Neural progenitor cell (in vitro differentiated cells): ENCODE data around the gene PLD2. TPM values are rescaled to one million over a fixed set of nuclear protein-coding genes. Genes with fewer than 3 reads are reported as not detected.

ENCODE experiments used
- DNase-seq: peaks from one replicate; pipeline ENCODE4 v3.0.0-alpha.2; 2016; ENCODE audit warnings: low spot score
- H2AFZ ChIP-seq: fragments of 200-600 bp; sonication (generic); replicated peaks from 2 replicates; pipeline ENCODE4 v1.6.1; 2016; ENCODE audit warnings: antibody characterized with exemption
- H3F3A ChIP-seq: fragments of 200-600 bp; sonication (generic); 2 replicates; pipeline ENCODE4 v1.6.1; 2016; ENCODE audit warnings: antibody characterized with exemption, low read depth
- H3K27ac ChIP-seq: fragments of 200-600 bp; sonication (generic); 2 replicates; pipeline ENCODE4 v1.5.1; 2016; ENCODE audit warnings: mild to moderate bottlenecking
- H3K27me3 ChIP-seq: fragments of 200-600 bp; sonication (generic); 2 replicates; pipeline ENCODE4 v1.6.1; 2016; ENCODE audit warnings: mild to moderate bottlenecking, moderate library complexity
- H3K36me3 ChIP-seq: fragments of 200-600 bp; sonication (generic); 2 replicates; pipeline ENCODE4 v1.5.1; 2016
- H3K4me1 ChIP-seq: fragments of 200-600 bp; sonication (generic); 2 replicates; pipeline ENCODE4 v1.6.1; 2016; ENCODE audit warnings: mixed run types
- H3K4me2 ChIP-seq: fragments of 200-600 bp; sonication (generic); 2 replicates; pipeline ENCODE4 v1.6.1; 2016
- H3K4me3 ChIP-seq: fragments of 200-600 bp; sonication (generic); 2 replicates; pipeline ENCODE4 v1.5.1; 2016
- H3K79me2 ChIP-seq: fragments of 200-600 bp; sonication (generic); 2 replicates; pipeline ENCODE4 v1.6.1; 2016; ENCODE audit warnings: low read depth
- H3K9ac ChIP-seq: fragments of 200-600 bp; sonication (generic); 2 replicates; pipeline ENCODE4 v1.6.1; 2016
- H3K9me3 ChIP-seq: fragments of 200-600 bp; sonication (generic); 2 replicates; pipeline ENCODE4 v1.5.1; 2016; ENCODE audit warnings: low read depth
- H4K20me1 ChIP-seq: fragments of 200-600 bp; sonication (generic); 2 replicates; pipeline ENCODE4 v1.6.1; 2016; ENCODE audit warnings: low read depth
- H3K27ac Mint-ChIP-seq: 3 replicates; pipeline ENCODE4 v1.8.0; 2021; ENCODE audit warnings: mixed read lengths
- H3K27me3 Mint-ChIP-seq: 2 replicates; pipeline ENCODE4 v1.8.0; 2022; ENCODE audit warnings: low read depth, mild to moderate bottlenecking, inconsistent platforms, moderate library complexity, mixed read lengths; ENCODE audit not compliant: insufficient read depth
- H3K36me3 Mint-ChIP-seq: 3 replicates; pipeline ENCODE4 v1.8.0; 2021; ENCODE audit warnings: mixed read lengths
- H3K4me1 Mint-ChIP-seq: 3 replicates; pipeline ENCODE4 v1.8.0; 2021; ENCODE audit warnings: mixed read lengths
- H3K4me3 Mint-ChIP-seq: 3 replicates; pipeline ENCODE4 v1.8.0; 2021; ENCODE audit warnings: mild to moderate bottlenecking, moderate library complexity, mixed read lengths
- H3K9me3 Mint-ChIP-seq: 3 replicates; pipeline ENCODE4 v1.8.0; 2020; ENCODE audit warnings: mixed read lengths
- CTCF ChIP-seq: fragments of 200-600 bp; sonication (generic); IDR thresholded peaks from 2 replicates; pipeline ENCODE4 v1.5.1; 2017; ENCODE audit warnings: antibody characterized with exemption, mild to moderate bottlenecking
- EZH2 ChIP-seq: fragments of 200-600 bp; sonication (generic); IDR thresholded peaks from 2 replicates; pipeline ENCODE4 v1.6.1; 2017; ENCODE audit warnings: antibody characterized with exemption, mild to moderate bottlenecking, moderate library complexity
- EZH2phosphoT487 ChIP-seq: fragments of 200-600 bp; sonication (generic); IDR thresholded peaks from 2 replicates; pipeline ENCODE4 v1.6.1; 2017; ENCODE audit warnings: antibody characterized with exemption
- total RNA-seq: library from RNA; depleted of rRNA; stranded (reverse); fragments of >200 nt; gene quantifications from 2 replicates; pipeline ENCODE4 v1.2.3, GENCODE V29; 2015; ENCODE audit warnings: low replicate concordance

Gene PLD2
- total RNA-seq, 1 donor from 2014 or later, result 23.8 TPM

- H3K27ac Mint-ChIP-seq, result no peak overlapping the region
- Histone ChIP-seq H4K20me1 (no peaks in the 10 kb centered on the region), H3K79me2 (no peaks in the 10 kb centered on the region), H3K4me2 (no peak overlapping the region), H3K4me3 (no peak overlapping the region), H3F3A (peaks cover 11% of the 10 kb centered on the region), H3K27ac (no peak overlapping the region), H3K27me3 (peaks cover 6% of the 10 kb centered on the region), H3K4me1 (peaks cover 10% of the 10 kb centered on the region), H3K9me3 (no peaks in the 10 kb centered on the region), H2AFZ (no peak overlapping the region), H3K36me3 (no peaks in the 10 kb centered on the region), H3K9ac (no peak overlapping the region)
- H3K4me1 Mint-ChIP-seq, result peaks cover 18% of the 10 kb centered on the region
- peak; percentile 13 for DNase-seq
- no peak for TF ChIP-seq CTCF
- TF ChIP-seq EZH2phosphoT487, result no peak
- no peak for TF ChIP-seq EZH2
- H3K36me3 Mint-ChIP-seq, result peaks cover 18% of the 10 kb centered on the region
- no peak overlapping the region for H3K4me3 Mint-ChIP-seq
- peaks cover 4% of the 10 kb centered on the region for H3K27me3 Mint-ChIP-seq
- no peaks in the 10 kb centered on the region for H3K9me3 Mint-ChIP-seq
Observed at GRCh38 chr17:4810696-4811290, 3.8 kb downstream of the PLD2 start.

DNA sequence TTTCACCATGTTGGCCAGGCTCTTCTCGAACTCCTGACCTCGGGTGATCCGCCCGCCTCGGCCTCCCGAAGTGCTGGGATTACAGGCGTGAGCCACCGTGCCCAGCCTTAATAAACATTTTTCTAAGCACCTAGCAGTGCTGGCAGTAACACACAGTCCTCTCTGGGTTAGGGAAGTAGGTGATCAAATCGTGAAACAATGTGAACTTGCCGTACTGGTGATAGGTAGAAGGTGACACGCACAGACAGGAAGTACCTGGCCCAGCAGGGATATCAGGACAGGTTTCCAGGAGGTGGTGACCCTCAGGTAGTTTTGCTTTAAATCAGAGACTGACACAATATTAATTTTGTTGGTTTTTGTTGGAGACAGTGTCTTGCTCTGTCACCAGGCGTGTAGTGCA is 4.5 kb downstream of the PLD2 start:
- Mint-ChIP-seq H3K27ac (no peak overlapping the region), H3K9me3 (peaks cover 2% of the 10 kb centered on the region), H3K36me3 (peaks cover 18% of the 10 kb centered on the region), H3K27me3 (peaks cover 4% of the 10 kb centered on the region), H3K4me1 (peaks cover 13% of the 10 kb centered on the region), H3K4me3 (no peak overlapping the region)
- no peak for TF ChIP-seq EZH2
- no peaks in the 10 kb centered on the region for H3K36me3 ChIP-seq
- no peaks in the 10 kb centered on the region for H3K79me2 ChIP-seq
- H4K20me1 ChIP-seq, result no peaks in the 10 kb centered on the region
- H3K9me3 ChIP-seq, result no peaks in the 10 kb centered on the region
- no peak overlapping the region for H3K27ac ChIP-seq
- peaks cover 5% of the 10 kb centered on the region for H3K4me1 ChIP-seq
- DNase-seq, result no peak
- no peak overlapping the region for H2AFZ ChIP-seq
- H3K4me2 ChIP-seq, result no peak overlapping the region
- peaks cover 4% of the 10 kb centered on the region for H3F3A ChIP-seq
- peaks cover under 1% of the 10 kb centered on the region for H3K27me3 ChIP-seq
- no peak overlapping the region for H3K4me3 ChIP-seq
- H3K9ac ChIP-seq, result no peak overlapping the region

GRCh38 chr17:4812690-4813089 is 5.7 kb downstream of the PLD2 start:
- DNase-seq, result no peak
- Histone ChIP-seq H3K79me2 (no peaks in the 10 kb centered on the region), H3K4me1 (peaks cover 4% of the 10 kb centered on the region), H3K4me3 (no peak overlapping the region), H3K9ac (no peak overlapping the region), H3F3A (peaks cover 3% of the 10 kb centered on the region), H3K36me3 (no peaks in the 10 kb centered on the region), H2AFZ (no peak overlapping the region), H3K4me2 (no peak overlapping the region), H3K27me3 (no peaks in the 10 kb centered on the region), H3K27ac (no peak overlapping the region), H3K9me3 (no peaks in the 10 kb centered on the region), H4K20me1 (no peaks in the 10 kb centered on the region)
- no peak for TF ChIP-seq EZH2phosphoT487
- no peak for TF ChIP-seq CTCF
- no peak for TF ChIP-seq EZH2
- H3K9me3 Mint-ChIP-seq, result peaks cover 2% of the 10 kb centered on the region
- no peak overlapping the region for H3K27ac Mint-ChIP-seq
- peaks cover 21% of the 10 kb centered on the region for H3K36me3 Mint-ChIP-seq
- H3K27me3 Mint-ChIP-seq, result peaks cover 7% of the 10 kb centered on the region
- peaks cover 11% of the 10 kb centered on the region for H3K4me1 Mint-ChIP-seq
- no peak overlapping the region for H3K4me3 Mint-ChIP-seq

DNA sequence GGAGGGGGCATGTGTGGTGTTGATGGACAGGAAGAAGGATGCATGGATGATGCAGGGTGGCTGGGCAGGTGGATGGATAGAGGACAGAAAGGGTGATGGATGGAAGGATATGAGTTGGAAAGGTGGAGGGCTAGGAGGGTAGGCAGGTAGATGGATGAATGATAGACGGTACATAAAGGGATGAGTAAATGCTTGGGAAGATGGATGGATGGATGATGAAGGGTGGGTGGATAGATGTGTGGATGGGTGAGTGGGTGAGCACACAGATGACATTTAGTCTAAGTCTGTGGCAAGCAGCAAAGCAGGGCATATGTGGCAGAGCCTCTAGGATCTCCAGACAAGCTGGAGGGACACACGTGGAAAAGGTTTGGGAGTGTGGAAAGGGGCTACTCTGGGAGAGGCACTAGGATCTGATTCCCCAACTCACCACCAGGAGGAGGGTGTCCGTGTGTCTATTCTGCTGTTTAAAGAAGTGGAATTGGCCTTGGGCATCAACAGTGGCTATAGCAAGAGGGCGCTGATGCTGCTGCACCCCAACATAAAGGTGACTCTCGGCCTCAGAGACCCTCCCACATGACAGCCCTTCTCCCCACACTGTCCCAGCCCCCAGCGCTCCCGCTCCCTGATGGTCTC is 8.2 kb downstream of the PLD2 start:
- peaks cover 3% of the 10 kb centered on the region for H3K27me3 Mint-ChIP-seq
- H3K27me3 ChIP-seq, result no peaks in the 10 kb centered on the region
- TF ChIP-seq CTCF (peak; percentile 24), EZH2 (no peak), EZH2phosphoT487 (no peak)
- no peak overlapping the region for H3K4me2 ChIP-seq
- no peak overlapping the region for H3K9ac ChIP-seq
- no peak overlapping the region for H3K4me3 Mint-ChIP-seq
- no peaks in the 10 kb centered on the region for H3K4me1 ChIP-seq
- no peaks in the 10 kb centered on the region for H3F3A ChIP-seq
- H2AFZ ChIP-seq, result no peak overlapping the region
- H3K79me2 ChIP-seq, result no peaks in the 10 kb centered on the region
- peaks cover 3% of the 10 kb centered on the region for H3K4me1 Mint-ChIP-seq
- H3K4me3 ChIP-seq, result no peak overlapping the region
- no peaks in the 10 kb centered on the region for H3K9me3 ChIP-seq
- no peaks in the 10 kb centered on the region for H3K36me3 ChIP-seq
- H3K27ac Mint-ChIP-seq, result no peak overlapping the region
- peaks cover 2% of the 10 kb centered on the region for H3K9me3 Mint-ChIP-seq
- no peak for DNase-seq
- no peak overlapping the region for H3K27ac ChIP-seq
- H4K20me1 ChIP-seq, result no peaks in the 10 kb centered on the region
- peaks cover 15% of the 10 kb centered on the region for H3K36me3 Mint-ChIP-seq
